HG03159 (cell line): ENCODE data around the gene KRTAP29-1.

ENCODE experiments used
- ATAC-seq: cut with Tn5 transposase; IDR thresholded peaks from one replicate; pipeline ENCODE4 v1.9.1; 2021; ENCODE audit warnings: mild to moderate bottlenecking, moderate library complexity; ENCODE audit not compliant: unreplicated experiment

KRTAP29-1 gene

DNA sequence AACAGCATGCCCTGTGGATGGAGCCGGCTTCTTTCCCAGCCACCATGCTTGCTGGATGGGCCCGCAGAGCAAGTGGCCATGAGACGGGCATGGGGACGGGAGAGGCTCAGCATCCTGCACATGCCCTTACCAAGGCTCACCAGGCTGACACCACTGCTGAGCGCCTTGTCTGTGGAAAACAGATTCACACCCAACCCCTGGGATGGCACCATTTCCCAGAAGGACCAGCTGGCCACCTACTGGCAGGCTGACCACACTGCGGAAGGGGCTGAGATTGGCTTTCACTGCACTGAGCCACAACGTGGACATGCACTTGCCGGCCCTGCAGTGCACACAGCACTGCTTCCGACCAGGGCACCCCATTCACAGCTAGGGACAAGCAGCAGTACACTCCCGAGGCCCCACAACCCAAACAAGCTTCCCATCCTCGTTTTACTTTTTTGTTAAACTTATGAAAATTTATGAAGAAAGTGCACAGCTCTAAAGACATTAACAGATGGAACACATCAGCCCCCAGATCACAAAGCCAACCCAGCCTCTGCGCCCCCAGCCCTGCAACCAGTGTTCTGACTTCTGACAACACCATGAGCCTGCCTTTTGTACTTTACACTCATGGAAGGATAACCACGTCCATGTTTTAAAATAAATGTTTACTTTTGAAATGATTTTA lies 26.8 kb upstream of the KRTAP29-1 start:
- ATAC-seq = no peak

DNA sequence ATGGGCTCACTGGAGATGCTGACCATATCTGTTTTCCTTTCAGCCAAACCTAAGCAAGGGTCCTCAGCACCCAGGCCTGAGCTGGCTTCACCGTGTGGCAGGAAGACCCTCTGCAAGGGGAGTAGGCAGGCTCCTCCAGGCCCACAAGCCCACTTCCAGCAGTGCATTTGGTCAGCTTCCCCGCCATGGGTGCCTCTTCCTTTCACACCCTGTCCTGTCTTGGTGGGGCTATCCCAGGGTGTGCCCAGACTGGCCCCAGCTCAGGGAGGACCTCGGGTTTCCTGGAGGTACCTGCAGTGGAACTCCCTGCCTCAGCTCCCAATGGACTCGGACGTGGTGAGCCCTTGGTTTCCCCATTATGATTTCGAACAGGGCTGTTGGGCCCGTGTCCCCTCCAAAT lies 25.6 kb upstream of the KRTAP29-1 start:
- ATAC-seq = no peak

DNA sequence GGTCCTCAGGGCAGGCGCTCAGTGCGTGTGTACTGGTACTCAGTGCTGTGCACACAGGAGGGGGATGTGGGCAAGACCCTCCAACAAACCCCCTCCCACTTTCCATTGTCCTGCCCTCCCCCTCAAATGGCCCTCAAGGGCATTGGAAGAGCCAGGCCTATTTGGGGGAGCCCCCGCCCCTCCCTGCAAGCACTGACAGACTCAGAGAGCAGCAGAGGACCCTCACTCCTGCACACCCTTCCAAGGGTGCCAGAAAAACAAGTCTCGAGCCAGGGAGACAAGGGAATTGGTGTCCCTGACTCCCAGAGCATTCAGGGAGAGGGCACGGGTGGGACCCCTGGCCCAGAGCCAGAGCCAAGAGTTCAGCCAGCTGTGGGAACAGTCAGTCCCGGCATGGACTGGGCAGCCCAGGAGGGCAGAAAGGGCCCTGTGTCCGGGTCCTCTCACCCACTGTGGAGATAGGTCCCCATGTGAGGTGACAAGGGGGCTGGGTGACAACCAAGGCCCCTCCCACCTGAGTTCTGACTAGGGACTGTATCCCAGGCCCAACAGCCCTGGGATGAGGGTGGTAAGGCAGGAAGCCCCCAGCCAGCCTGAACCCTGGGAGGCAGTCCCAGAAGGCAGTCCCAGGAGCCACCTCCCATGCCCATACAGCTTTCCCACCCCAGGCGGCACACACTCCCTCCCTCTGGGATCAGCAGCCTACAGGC lies 24.9 kb upstream of the KRTAP29-1 start:
- ATAC-seq = no peak

DNA sequence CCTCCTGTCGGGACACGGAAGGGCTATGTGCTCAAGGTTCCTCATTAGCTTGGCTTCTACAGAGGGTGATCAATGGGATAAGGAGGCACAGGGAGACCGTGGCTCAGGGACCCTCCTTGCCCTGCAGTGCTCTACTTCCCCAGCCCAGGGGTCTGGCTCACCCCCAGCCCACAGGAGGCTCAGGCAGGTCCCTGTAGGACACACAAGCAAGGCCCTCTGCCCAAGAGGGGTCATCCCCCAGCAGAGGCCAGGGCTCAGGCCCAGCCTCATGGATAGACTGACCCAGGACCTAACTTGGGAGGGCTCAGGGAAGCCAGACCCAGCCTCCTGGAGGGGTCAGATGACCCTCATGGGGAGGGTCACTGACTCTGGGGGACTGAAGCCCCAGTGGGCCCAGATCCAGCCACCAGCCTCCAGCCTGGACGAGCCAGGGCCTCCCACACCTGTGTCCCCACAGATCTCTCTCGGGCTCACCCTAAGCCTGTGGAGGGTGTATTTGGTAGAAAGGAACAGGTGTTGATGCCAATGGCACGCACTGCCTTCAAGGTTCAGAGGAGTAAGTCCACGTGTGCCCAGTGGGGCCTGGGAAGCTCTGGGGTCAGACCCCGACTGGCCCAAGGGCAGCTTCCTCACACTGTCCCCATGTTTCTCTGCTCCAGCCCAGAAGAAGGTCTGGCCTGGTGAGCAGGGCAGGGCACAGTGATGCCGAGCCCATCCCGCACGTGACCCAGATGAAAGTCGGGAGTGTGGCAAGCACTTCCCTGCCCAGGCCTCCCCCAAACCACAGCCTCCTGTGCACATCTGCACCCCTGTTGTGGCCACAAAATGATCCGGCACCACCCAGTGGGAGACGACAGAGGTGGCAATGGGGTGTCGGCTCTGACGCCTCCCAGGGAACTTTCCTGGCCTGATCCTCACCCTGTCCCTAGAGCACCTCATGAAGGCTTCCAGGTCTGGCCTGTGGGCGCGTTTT lies 23.8 kb upstream of the KRTAP29-1 start:
- no peak for ATAC-seq

DNA sequence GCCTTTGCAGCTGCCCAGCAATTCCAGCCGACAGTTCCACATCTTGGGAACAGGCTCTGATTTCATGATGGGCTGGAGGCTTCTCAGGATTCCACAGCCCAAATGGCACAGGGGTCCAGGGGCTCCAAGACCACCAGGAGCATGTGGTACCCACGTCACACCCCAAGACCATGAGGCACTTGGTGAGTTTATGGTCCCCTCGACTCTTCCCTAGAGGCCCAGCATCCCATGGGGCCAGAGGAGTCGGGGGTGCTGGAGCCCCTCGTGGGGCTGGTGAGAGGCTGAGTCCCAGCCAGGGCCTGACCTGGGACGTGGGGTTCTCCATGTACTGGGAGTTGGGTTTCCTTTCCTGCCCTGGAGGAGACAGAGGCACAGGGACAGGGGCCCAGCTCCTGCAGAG lies 23.0 kb upstream of the KRTAP29-1 start:
- ATAC-seq = no peak

DNA sequence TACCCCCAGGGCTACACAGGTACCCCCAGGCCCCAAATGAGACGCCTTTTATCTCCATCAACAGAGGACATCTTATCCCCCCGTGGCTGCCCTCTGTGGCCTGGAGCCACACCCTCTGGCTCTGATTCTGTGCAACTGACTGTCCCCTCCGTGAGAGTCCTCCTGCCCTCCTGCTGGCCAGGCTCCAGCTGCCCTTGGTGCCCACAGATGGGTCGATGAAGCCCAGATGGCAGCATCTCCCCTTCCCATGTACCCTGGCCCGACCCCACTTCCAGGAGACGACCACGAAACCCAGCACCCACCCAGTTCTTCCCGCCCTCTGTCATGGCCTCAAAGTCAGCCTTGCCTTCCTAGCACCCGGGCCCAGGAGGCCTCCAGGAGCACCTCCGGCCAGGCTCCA lies 22.5 kb upstream of the KRTAP29-1 start:
- ATAC-seq = no peak

DNA sequence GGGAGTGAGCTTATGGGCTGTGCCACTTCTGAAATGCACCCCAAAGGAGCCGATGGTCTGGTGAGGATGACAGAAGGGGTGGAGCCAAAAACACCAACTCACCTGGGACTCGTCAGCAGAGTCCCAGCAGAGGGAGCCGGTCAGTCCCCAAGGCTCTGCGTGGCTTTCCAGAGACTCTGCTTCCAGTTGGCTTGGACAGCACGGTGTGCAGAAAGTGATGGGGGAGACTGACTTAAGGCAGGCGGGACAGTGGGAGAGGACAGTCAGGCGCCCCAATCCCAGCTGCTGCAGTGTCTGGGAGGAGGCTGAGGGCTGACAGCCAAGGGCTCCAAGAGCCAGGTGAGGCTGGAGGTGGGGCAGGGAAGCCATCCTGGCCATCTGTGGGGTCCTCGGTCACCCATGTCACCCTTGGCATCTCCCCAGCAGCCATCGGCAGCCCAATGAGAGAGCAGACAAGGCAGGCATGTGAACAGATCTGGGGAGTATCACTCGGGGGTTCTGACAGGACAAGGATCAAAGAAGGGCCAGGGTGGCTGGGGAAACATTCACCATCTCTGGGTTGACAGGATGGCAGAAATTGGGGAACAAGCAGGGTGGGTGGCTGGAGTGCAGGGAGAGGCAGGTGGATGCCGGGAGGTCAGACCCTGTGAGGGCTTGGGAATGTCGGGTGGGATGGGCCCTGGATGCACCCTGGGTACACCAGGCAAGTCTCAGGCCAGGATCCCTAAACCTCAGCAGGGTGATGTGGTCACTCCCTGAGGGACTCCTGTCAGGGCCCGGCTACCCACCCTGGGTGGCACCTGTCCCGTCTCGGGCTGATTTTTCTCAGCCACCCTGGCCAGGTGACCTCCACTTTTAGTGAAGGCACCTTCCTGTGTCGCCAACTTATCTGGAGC lies 21.8 kb upstream of the KRTAP29-1 start:
- no peak for ATAC-seq

DNA sequence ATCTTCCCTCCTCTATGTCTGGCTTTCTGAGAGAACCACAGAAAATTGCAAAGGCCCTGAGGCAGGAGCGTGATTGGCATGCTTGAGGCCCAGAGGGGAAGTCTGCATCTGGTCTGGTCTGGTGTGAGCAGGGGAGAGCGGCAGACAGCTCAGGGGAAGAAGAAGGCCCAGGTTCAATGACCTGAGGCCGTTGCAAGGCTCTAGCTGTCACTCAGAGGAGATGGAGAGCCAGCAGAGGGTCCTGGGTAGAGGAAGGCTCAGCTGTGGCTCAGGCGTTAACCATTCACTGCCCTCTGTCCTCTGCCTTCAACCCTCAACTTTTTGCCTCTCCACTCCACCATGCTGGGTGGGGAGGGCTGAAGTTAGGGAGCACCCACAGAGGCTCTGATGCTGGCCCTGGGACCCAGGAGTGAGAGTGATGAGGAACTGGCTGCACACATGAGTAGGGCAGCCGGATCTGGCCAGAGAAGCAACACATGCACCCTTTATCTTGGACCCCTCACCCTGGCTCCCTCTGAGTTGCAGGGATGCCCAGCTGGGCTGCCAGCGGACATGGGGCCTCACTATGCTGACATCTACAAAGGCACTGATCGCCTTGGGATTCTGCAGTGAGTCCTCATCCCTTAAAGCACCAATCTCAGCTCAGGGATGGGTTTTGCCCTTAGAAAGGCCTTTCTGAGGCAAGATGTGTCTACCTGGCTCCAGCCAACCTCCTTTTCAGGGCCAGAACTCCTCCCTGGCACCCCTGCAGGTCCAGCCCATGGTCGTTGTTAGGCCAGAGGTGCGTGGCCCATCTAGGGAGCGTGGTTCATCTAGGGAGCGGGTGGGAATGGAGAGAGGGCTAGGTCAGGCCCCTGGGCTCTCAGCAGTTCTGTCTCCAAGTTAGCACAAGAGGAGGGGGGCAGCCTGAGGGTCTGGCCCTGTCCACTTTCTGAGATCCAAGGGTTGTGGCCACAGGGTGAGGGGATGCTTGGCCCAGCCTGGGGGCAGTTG lies 20.5 kb upstream of the KRTAP29-1 start:
- ATAC-seq = no peak

DNA sequence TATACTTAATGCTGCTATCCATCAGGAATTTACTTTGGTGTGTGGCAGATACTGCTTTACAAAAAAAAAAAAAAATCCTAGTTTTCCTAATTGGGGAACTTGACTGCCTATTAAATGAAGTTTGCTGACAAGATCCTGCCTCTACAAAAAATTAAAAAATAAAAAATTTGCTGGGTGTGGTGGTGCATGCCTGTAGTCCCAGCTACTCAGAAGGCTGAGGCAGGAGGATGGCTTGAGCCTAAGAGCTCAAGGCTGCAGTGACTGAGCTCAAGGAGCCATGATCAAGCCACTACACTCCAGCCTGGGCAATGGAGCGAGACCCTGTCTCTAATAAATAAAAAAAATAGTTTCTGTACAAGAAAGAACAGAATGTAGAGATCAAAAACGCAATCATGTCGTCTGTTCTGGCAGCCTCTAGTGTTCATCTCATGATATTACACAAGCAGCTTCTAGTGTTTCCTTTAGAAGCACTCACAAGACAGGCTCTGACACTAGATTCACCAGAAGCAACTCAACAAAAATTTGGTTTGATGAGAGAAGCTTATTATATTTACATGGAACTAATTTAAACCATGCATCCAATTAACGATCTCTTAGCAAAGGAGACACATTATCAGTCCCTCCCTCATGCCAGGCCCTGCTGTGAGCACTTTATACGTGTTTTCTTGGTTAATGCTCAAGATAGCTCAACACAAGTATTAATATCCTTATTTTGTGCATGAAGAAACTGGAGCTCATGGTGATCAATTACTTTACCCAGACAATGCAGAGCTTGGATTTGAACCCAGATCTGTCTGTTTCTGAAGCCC lies 19.6 kb upstream of the KRTAP29-1 start:
- no peak for ATAC-seq

DNA sequence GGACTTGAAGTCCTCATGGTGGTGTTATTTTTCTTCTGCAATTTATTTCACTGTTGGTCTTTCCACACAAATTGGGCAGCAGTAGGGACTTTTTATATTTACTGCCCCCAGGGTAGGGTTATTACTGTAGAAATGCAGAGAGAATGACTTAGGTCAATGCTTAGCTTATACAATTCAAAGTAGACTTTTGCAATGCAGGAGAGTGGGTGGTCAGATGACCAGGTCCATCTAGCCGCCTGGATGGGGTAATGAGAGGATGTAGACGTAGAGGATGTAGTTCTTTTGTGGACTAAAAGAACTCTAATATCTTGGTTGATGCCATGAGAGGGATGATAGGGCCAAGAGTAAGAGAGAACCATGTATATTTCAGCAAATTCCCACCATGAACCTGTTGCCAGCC lies 15.6 kb upstream of the KRTAP29-1 start:
- no peak for ATAC-seq

DNA sequence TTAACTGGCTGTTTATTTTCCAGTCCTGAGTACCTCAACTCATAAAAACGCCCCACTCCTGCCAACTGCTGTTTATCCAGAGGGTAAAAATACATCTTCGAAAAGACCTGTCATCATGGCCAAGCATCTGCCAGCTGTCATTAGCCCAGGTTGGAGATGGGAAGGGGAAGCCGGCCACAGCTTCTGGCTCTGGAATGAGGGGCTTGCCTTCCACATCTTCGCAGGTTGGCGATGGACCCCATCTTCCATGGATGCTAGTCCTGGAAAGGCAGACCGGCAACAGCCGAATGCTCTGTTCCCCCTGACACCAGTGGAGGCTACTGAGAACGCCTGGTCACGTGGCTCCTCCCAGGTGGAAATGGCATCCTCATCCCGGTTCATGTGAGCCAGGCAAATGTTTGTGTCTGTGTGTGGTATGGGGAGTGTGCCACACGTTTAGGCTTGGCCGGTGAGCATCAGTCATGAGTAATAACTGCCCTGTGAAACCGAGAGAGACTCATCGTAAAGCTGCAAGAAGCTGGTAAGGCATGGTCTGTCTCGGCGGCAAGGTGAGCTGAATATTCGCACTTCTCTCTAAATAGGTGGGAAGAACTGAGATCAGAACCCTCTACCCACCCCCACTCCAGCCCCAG lies 13.3 kb upstream of the KRTAP29-1 start:
- no peak for ATAC-seq

DNA sequence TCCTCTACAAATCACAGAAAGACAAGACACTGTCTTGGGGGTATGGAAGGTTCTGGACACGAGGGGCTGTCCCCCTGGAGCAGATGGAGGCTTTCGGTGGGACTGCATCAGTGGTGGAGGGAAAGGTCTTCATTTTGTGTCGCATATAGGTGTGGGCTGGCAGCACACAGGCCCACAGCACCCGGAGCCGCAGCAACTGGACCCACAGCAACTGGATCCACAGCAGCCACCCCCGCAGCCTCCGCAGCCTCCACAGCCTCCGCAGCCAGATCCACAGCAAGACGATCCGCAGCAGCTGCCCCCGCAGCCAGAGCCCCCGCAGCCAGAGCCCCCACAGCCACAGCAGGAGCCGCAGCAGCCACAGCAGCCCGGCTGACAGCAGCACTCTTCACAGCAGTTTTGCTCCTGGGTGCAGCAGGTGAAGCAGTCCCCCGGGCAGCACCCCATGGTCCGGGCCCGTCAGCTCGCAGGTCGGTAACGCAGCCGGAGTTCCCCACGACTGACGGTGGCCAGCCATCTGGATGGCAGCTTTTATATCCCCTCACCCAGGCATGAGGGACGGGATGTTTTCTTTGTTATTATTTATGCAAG lies 12.6 kb upstream of the KRTAP29-1 start, which contains the start of gene KRTAP17-1:
KRTAP17-1 (minus strand) TSS at position 507 of the 591 bp plus-strand sequence; CDS start at position 447, 60 bp downstream.
- ATAC-seq = no peak

DNA sequence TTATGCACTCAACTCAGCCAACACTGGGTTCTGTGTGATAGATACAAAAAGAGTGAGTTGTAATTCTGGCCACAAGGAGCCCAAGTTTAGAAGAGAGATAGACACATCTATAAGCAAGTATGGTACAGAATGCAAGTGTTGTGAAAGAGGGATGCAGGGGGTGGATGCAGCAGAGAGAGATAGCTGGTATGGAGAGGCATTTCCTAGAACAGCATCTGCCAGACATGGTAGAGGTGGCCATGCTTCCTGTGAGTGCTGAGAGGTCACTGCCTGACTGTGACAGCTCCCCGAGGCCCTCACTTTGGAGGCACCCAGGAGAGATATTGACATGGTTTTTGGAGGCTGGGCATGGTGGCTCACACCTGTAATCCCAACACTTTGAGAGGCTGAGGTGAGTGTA lies 8.5 kb upstream of the KRTAP29-1 start:
- no peak for ATAC-seq

DNA sequence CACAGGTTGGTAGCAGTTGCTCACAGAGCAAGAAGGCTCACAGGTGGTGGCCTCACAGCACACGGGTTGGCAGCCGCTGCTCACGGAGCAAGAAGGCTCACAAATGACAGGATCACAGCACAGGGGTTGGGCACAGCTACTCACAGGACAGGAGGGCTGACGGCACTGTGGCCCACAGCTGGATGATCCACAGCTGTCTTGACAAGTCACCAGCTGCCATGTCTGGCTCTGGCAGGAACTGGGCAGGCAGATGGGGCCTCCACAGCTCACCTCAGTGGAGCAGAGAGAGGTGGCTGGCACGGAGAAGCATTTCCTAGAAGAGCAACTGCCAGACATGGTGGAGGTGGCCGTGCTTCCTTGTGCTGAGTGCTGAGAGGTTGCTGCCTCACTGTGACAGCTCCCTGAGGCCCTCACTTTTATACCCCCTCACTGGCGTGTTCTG lies 6.3 kb upstream of the KRTAP29-1 start, which contains the start of gene KRTAP16-1:
KRTAP16-1 (minus strand) TSS at position 392 of the 442 bp plus-strand sequence; CDS start at position 336, 56 bp downstream.
- ATAC-seq = no peak

DNA sequence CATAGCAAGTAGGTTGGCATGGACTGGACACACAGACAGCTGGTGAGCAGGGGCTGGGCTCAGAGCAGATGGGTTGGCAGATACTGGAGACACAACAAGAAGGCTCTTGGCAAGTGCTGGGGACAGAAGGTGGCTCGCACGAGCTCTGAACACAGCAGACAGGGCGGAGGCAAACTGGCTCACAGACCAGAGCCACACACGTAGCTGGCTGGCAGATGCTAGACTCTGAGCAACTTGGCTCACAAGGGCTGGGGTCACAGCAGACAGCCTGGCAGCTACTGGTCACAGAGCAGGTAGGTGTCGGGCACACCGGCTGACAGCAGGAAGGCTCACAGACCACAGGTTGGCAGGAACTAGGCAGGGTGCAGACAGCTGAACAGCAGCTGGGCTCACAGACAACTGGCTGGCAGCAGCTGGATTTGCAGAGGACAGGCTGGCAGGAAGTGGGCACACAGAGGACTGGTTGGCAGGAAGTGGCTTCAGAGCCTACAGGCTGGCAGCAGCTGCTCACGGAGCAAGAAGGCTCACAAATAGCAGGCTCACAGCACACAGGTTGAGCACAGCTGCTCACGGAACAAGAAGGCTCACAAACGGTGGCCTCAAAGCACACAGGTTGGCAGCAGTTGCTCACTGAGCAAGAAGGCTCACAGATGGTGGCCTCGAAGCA lies 5.7 kb upstream of the KRTAP29-1 start:
- no peak for ATAC-seq

DNA sequence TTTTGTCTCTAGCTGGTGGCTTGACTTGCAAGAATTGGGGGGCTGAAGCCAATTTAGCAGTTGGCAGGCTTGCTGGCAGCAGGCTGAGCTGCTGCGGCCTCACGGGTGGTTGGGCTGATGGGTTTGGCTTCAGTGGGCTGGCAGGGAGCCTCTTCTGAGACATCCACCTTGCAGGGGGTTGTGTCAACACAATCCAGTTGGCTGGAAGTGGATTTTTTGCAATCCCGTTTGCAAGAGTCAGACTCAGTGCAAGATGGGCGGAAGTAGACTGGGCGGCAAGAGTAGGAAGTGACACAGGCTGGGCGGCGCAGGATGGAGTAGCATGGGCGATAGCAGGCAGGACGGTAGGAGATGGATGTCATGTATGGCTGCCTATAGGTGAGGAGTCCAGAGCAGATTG lies 5.0 kb upstream of the KRTAP29-1 start:
- ATAC-seq = no peak

DNA sequence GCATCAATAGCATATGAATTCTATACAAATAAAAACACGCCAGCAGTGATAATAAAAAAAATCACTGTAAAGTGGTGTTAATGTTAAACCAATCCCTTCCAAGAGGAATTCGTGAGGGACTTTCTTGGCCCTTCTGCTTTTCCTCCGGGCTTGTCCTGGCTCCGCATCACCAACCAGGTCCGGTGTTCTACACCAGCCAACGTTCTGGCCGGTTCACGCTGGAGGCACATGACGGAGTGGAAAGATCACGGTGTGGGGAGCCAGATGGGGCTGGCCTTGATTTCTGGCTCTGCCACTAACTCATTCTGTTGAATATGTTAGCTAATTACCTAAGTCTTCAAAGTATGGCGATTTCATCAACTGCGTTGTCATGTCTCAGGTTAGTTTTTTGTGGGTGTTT lies 1.4 kb upstream of the KRTAP29-1 start:
- ATAC-seq = no peak
